Endometrial microvascular endothelial cells (primary cell): ENCODE results near the gene SRP68. TPM values are rescaled to one million over a fixed set of nuclear protein-coding genes. Genes with fewer than 3 reads are reported as not detected.
"Not testable (repeated sequence)": the region's sequence is repeated elsewhere in the genome, so short reads cannot be mapped to it uniquely, and the experiment has no call there.

ENCODE experiments used
- in situ Hi-C: cut with HindIII; loops from 2 replicates; pipeline ENCODE4 v1.10.0; 2017; ENCODE audit warnings: low sequenced_read_pairs, low pct_unique_long_range_greater_than_20kb; ENCODE audit errors: inconsistent ontology term
- total RNA-seq: library from RNA; depleted of rRNA; stranded (reverse); fragments of >200 nt; gene quantifications from one replicate; pipeline ENCODE4 v1.2.3, GENCODE V29; 2015; ENCODE audit errors: inconsistent ontology term

Gene SRP68
- total RNA-seq, 1 donor from 2014 or later = 42.7 TPM

DNA sequence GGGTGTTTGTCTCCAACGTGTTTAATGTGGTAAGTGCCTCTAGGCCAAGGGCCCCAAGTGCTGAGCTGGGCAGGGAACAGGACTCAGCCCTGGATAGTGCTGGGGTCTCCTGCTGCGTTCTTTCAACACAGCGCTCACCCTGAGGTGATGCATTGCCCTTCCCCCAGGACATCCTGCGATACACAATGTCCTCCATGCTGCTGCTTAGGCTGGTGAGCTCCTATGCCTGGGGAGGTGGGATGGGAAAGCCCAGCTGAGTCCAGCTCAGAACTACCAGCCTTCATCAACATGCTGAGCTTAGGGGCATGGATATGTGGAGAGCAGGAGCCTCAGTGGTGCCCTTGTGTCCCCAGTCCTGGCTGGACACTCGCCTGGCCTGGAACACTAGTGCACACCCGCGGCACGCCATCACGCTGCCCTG lies 7.2 kb upstream of the SRP68 start:
- in situ Hi-C loops = no loop called here

DNA sequence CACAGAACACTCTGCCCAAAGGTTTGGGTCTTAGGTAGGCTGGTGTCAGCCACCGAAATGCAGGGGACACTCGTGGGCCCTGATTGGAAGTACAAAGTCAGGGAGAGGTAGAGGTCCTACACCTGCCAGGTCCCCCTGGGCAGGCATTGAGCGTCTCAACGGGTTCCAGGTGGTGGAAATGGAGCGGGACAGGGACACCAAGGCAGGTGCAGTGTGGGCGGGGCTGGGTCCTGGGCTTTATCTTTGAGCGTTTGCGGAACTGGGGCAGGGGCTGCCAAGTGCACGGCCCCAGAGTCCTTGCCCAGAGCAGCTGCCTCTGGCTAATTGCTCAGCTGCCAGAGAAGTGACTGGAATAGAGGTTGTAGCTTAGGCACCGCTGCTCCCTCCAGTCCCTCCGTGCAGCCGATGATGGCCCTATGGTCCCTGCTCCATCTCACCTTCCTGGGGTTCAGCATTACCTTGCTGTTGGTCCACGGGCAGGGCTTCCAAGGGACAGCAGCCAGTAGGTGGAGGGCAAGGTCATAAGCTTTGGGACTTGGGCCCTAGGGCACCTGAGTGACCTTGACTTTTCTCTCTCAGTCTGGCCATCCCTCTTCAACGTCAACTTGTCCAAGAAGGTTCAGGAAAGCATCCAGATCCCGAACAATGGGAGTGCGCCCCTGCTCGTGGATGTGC lies 6.7 kb upstream of the SRP68 start, which contains the start of gene ZACN:
TSS of gene ZACN (plus strand) at position 323 of the 675 bp plus-strand sequence. CDS start at position 406, 83 bp downstream.
- in situ Hi-C loops = no loop called here

GRCh38 chr17:76078370-76078769 lies 6.1 kb upstream of the SRP68 start:
- in situ Hi-C loops = not testable (repeated sequence)

DNA sequence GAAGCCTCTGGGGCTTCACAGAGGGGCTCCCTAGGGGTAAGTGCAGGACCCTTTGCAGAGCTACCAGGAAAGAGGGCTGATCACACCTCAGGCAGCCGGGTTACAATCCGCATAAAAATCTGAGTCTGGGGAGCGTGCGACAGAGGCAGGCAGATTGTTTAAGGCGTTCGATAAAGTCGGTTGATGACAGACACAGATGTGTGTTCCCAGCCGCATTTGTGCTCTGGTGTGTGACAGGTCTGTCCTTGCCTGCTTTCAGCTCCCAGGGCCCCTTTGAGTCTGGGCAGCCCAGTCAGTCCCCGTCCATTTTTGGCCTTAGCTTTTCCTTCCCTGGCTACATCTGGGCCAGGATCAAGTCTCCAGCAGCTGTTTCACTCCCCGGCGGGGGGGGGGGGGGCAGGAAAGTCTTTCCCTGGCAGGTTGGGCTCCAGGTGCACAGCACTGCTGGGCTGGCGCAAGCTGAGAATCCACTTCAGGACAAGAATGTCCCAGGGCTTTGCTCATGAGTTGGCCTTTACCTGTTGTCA lies 5.3 kb upstream of the SRP68 start:
- in situ Hi-C loops = no loop called here

- in situ Hi-C loops = no loop called here
Observed at GRCh38 chr17:76076765-76077583, 4.7 kb upstream of the SRP68 start.

GRCh38 chr17:76076146-76076764 lies 3.9 kb upstream of the SRP68 start:
- in situ Hi-C loops = no loop called here

GRCh38 chr17:76075364-76076145 lies 3.2 kb upstream of the SRP68 start:
- in situ Hi-C loops = no loop called here

DNA sequence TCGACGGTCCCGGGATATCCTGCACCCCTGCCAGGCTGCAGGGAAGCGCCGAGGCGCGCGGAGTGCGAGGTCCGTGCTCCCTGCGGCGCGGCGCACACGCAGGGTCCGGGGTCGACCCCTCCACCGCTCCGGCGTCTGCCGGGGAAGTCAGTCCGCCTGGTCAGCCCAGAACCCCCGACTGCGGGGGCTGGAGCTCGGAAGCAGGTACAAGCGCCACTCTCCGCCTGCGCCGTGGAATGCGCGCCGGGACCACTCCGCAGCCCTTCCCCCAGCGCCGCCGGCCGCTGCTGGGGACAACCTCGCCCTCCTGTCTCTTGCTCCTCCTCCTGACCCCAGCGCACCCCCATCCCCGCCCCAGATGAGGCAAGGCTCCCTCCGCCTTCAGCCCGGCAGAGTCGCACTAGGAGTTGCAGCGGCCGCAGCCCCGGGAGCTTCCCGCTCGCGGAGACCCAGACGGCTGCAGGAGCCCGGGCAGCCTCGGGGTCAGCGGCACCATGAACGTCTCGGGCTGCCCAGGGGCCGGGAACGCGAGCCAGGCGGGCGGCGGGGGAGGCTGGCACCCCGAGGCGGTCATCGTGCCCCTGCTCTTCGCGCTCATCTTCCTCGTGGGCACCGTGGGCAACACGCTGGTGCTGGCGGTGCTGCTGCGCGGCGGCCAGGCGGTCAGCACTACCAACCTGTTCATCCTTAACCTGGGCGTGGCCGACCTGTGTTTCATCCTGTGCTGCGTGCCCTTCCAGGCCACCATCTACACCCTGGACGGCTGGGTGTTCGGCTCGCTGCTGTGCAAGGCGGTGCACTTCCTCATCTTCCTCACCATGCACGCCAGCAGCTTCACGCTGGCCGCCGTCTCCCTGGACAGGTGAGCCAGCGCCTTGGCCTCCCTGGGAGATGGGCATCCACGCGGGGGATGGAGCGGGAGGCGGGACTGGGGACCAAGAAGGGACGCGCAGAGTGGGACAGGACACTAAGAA lies 2.4 kb upstream of the SRP68 start, which contains the start of gene GALR2:
TSS of gene GALR2 (plus strand) at position 392 of the 974 bp plus-strand sequence. CDS start at position 495, 103 bp downstream.
- in situ Hi-C loops = no loop called here

- in situ Hi-C loops = no loop called here
Observed at GRCh38 chr17:76071531-76072147, 678 bp downstream of the SRP68 start.

DNA sequence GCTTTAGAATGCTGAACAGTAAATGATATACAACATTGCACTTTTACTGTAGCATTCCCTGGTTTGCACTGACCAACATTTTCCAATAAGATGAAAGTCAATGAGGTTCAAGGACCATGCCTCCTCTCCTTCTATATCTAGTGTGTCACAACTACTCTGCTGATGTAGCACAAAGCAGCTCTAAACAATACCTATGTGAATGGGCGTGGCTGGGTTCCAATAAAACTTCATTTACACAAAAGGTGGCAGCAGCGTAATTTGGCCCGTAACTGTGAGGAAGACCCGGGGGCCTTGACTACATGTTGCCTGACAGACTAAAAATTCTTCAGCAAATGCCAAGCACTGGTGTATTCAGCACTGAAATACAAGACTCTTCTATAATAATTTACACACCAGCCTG lies 6.5 kb downstream of the SRP68 start:
- in situ Hi-C loops = no loop called here

DNA sequence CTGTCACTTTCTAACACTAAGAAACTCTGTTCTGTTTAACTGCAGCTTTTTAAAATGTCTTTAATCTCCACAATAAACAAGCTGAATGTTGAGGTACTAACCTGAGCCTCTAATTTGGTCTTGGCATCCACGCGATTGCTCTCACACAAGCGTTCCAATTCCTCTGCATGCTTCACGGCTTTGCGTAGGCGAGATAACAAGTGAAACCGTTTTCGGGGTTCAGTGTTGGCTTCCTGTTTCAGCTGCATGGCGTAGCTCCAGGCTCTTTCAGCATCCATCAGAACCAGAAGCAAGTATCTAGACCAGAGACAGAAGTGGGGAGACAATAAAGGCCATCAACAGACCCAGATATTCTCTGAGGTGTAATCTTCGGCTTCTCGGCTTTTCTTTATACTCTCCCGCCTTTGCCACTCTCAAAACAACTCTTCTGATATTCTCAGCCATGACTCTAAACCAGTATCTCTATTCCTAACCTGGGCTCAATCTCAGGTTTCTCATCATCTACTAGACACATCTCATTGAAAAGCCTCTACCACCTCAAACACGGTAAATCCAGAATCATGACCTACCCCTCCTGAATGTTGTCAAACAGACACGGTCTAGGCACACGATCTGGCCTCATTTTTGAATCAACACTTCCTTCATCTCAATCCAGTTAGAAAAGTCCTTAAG lies 8.3 kb downstream of the SRP68 start:
- in situ Hi-C loops = no loop called here

DNA sequence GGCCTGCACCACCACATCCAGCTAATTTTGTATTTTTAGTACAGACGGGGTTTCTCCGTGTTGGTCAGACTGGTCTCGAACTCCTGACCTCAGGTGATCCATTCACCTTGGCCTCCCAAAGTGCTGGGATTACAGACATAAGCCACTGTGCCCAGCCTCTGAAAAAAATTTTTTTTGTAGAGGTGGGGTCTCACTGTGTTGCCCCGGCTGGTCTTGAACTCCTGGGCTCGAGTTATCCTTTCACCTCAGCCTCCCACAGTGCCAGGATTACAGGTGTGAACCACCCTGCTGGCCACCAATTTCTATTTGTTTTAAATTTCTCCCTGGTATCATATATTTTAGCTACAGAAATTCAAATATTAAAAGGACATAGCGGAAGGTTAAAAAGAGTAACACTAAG lies 14.1 kb downstream of the SRP68 start:
- in situ Hi-C loops = not testable (repeated sequence)

DNA sequence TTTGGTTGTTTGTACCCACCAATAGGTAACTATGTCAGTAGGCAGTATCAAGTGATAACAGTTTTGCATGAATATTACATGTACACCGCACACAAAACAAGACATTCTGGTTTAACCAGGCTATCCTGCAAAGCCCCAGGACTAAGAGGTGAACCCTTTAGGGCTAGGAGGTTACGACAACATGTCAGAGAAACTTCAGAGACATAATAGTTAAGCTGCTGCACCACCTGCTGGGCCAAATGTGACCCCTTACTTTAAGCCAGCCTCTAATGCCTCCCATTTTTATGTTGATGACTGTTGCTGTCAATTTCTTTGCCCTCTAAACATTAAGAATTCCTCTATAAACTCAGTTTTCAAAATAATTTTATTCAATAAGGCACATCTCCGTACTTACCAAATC lies 15.4 kb downstream of the SRP68 start:
- in situ Hi-C loops = no loop called here

DNA sequence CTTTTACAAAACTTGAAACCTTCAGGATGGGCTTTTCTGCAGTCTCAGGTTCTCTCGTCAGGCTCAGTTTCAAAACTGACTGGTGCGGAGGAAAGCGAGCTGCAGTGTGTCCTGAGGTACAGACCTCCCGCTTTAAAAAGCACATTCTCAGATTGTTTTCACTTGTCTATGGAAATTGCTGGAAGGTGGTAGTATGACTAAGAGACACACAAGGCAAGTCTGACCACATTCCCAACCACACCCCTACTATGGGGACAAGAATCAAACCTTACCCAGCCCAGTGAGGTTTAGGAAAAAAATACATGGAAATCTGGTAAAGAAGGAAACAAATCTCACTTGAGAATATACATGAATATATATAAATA lies 18.2 kb downstream of the SRP68 start:
- in situ Hi-C loops = no loop called here

GRCh38 chr17:76053246-76054111 lies 18.8 kb downstream of the SRP68 start:
- in situ Hi-C loops = no loop called here

DNA sequence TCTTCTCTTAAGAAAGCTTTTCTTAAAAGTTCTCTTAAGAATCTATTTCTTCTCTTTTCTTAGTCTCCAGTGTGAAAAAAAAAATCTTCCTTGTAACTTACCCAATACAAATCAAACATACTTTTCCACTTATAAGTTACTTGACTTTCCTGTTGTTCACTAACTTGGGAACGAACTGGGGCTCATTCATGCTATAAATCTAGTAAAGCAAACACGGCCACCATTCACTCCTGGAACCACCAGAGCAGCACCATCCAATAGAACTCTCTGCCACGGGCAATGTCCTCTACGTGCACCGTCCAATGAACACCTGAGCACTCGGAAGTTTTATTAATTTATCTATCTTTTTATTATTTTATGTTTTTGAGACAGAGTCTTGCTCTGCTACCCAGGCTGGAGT lies 20.8 kb downstream of the SRP68 start:
- in situ Hi-C loops = no loop called here
